ENCODE measurements around the gene TXNRD3. TPM values are rescaled to one million over a fixed set of nuclear protein-coding genes. Genes with fewer than 3 reads are reported as not detected.

Gene TXNRD3
- total RNA-seq, 1 experiment from 2014 or later, result 17.0 TPM

GRCh38 chr3:126612479-126613205 lies 42.3 kb downstream of the TXNRD3 start:
- no peak for DNase-seq
- CTCF ChIA-PET, result interaction anchor here (0.6 kb wide), 1 partner anchor 765 kb away, joined by 6 read pairs; no protein-coding TSS in a partner anchor

GRCh38 chr3:126609909-126610308 lies 45.0 kb downstream of the TXNRD3 start:
- no peak overlapping the region for H3K4me3 Mint-ChIP-seq (ENCODE audit: low read depth, unreplicated experiment)
- no peaks in the 10 kb centered on the region for H3K9me3 Mint-ChIP-seq (ENCODE audit: low read depth, unreplicated experiment)
- no peaks in the 10 kb centered on the region for H3K36me3 Mint-ChIP-seq (ENCODE audit: insufficient read depth, unreplicated experiment)
- H3K27me3 Mint-ChIP-seq (ENCODE audit: unreplicated experiment), result no peaks in the 10 kb centered on the region
- DNase-seq, result no peak
- H3K4me1 Mint-ChIP-seq (ENCODE audit: low read depth, unreplicated experiment), result peaks cover 8% of the 10 kb centered on the region
- no peak overlapping the region for H3K27ac Mint-ChIP-seq (ENCODE audit: unreplicated experiment)
- no TSS peak for BruUV-seq (replicated peaks)
- intact Hi-C loops (cut with micrococcal nuclease; ENCODE audit: unreplicated experiment), result no loop called here
- no peak for TF ChIP-seq CTCF (IDR thresholded peaks at IDR 0.05; ENCODE audit: unreplicated experiment)
- CTCF ChIA-PET, result no interaction called here

More at GRCh38 chr3:126612479-126613205, 42.3 kb downstream of the TXNRD3 start:
- no TSS peak for BruUV-seq (replicated peaks)
- Mint-ChIP-seq H3K9me3 (ENCODE audit: low read depth, unreplicated experiment) (peaks cover 3% of the 10 kb centered on the region), H3K4me3 (ENCODE audit: low read depth, unreplicated experiment) (no peak overlapping the region), H3K4me1 (ENCODE audit: low read depth, unreplicated experiment) (peaks cover 29% of the 10 kb centered on the region), H3K27ac (ENCODE audit: unreplicated experiment) (no peak overlapping the region), H3K36me3 (ENCODE audit: insufficient read depth, unreplicated experiment) (no peaks in the 10 kb centered on the region), H3K27me3 (ENCODE audit: unreplicated experiment) (no peaks in the 10 kb centered on the region)
- no peak for TF ChIP-seq CTCF (IDR thresholded peaks at IDR 0.05; ENCODE audit: unreplicated experiment)
- intact Hi-C loops (cut with micrococcal nuclease; ENCODE audit: unreplicated experiment), result no loop called here

GRCh38 chr3:126607214-126607908 lies 47.6 kb downstream of the TXNRD3 start:
- Mint-ChIP-seq H3K4me3 (ENCODE audit: low read depth, unreplicated experiment) (no peak overlapping the region), H3K4me1 (ENCODE audit: low read depth, unreplicated experiment) (no peaks in the 10 kb centered on the region), H3K27ac (ENCODE audit: unreplicated experiment) (no peak overlapping the region), H3K9me3 (ENCODE audit: low read depth, unreplicated experiment) (peaks cover 5% of the 10 kb centered on the region), H3K36me3 (ENCODE audit: insufficient read depth, unreplicated experiment) (no peaks in the 10 kb centered on the region), H3K27me3 (ENCODE audit: unreplicated experiment) (no peaks in the 10 kb centered on the region)
- BruUV-seq (replicated peaks), result no TSS peak
- intact Hi-C loops (cut with micrococcal nuclease; ENCODE audit: unreplicated experiment), result no loop called here
- CTCF ChIA-PET, result interaction anchor here (1.1 kb wide), 1 partner anchor 11 kb away, joined by 3 read pairs; no protein-coding TSS in a partner anchor
- no peak for TF ChIP-seq CTCF (IDR thresholded peaks at IDR 0.05; ENCODE audit: unreplicated experiment)
- DNase-seq, result no peak

- no TSS peak for BruUV-seq (replicated peaks)
- no peak for TF ChIP-seq CTCF (IDR thresholded peaks at IDR 0.05; ENCODE audit: unreplicated experiment)
- Mint-ChIP-seq H3K4me1 (ENCODE audit: low read depth, unreplicated experiment) (no peaks in the 10 kb centered on the region), H3K4me3 (ENCODE audit: low read depth, unreplicated experiment) (no peak overlapping the region), H3K27me3 (ENCODE audit: unreplicated experiment) (no peaks in the 10 kb centered on the region), H3K27ac (ENCODE audit: unreplicated experiment) (no peak overlapping the region), H3K9me3 (ENCODE audit: low read depth, unreplicated experiment) (peaks cover 7% of the 10 kb centered on the region), H3K36me3 (ENCODE audit: insufficient read depth, unreplicated experiment) (no peaks in the 10 kb centered on the region)
- no peak for DNase-seq
- intact Hi-C loops (cut with micrococcal nuclease; ENCODE audit: unreplicated experiment), result no loop called here
- CTCF ChIA-PET, result no interaction called here
Observed at GRCh38 chr3:126606001-126606400, 48.9 kb downstream of the TXNRD3 start.
